A549 (cell line): ENCODE measurements around the gene FRMD4A. TPM values are rescaled to one million over a fixed set of nuclear protein-coding genes. Genes with fewer than 3 reads are reported as not detected.

ENCODE experiments used
- ATAC-seq, 2 experiments: fragments of 200-7000 bp in 1 of 2; fragments of >200 bp in 1 of 2; cut with Nextera tagmentation in 1 of 2; cut with Tn5 transposase in 1 of 2; 3 replicates each; pipeline versions ENCODE4 v1.8.0 to v1.9.1; 2018 to 2020; ENCODE audit warnings: mild to moderate bottlenecking in 1 of 2, moderate library complexity in 1 of 2
- CTCF ChIA-PET: fragments of 300-600 bp; sonication (Branson Sonifier 250); formaldehyde crosslinking; extraction: SDS; loops from one replicate; lab custom pipeline; 2021; ENCODE audit warnings: antibody characterized with exemption, inconsistent platforms; lab: Yijun Ruan, JAX
- POLR2A ChIA-PET: fragments of 350-600 bp; formaldehyde crosslinking; extraction: SDS; loops from one replicate; lab custom pipeline; 2021; ENCODE audit warnings: antibody characterized with exemption, inconsistent platforms; lab: Yijun Ruan, JAX
- DNase-seq, 2 experiments: peaks; one replicate each; pipeline versions ENCODE4 v3.0.0 to v3.0.0-alpha.2; 2011 to 2016; ENCODE audit warnings: low read depth in 1 of 2, low spot score in 1 of 2
- FAIRE-seq: peaks from 2 replicates; lab custom pipeline; 2011; peaks lifted over from hg19 to GRCh38; lab: Jason Lieb, UNC
- H3K27ac ChIP-seq, 2 experiments: fragments of >200 bp; sonication (Bioruptor Twin); formaldehyde crosslinking; 3 replicates each; pipeline ENCODE4 v1.5.1; 2016 to 2017
- H3K4me1 ChIP-seq: fragments of >200 bp; sonication (Bioruptor Twin); formaldehyde crosslinking; 3 replicates; pipeline ENCODE4 v1.6.1; 2016
- H3K4me2 ChIP-seq: fragments of >200 bp; sonication (Bioruptor Twin); formaldehyde crosslinking; 3 replicates; pipeline ENCODE4 v1.6.1; 2016
- H3K4me3 ChIP-seq: fragments of >200 bp; sonication (Bioruptor Twin); formaldehyde crosslinking; 3 replicates; pipeline ENCODE4 v1.5.1; 2016
- H3K9me3 ChIP-seq: fragments of >200 bp; sonication (Bioruptor Twin); formaldehyde crosslinking; 3 replicates; pipeline ENCODE4 v1.6.1; 2016
- CBX2 ChIP-seq: fragments of 200-600 bp; sonication (generic); IDR thresholded peaks from 2 replicates; pipeline ENCODE4 v1.6.1; 2016; ENCODE audit warnings: low read depth, mild to moderate bottlenecking, borderline replicate concordance
- CBX8 ChIP-seq: fragments of 200-600 bp; sonication (generic); IDR thresholded peaks from 2 replicates; pipeline ENCODE4 v1.6.1; 2016
- CHD4 ChIP-seq: fragments of 200-600 bp; sonication (generic); IDR thresholded peaks from 2 replicates; pipeline ENCODE4 v1.6.1; 2016; ENCODE audit warnings: antibody characterized with exemption, mild to moderate bottlenecking, borderline replicate concordance
- CTCF ChIP-seq: fragments of >200 bp; sonication (Bioruptor Twin); formaldehyde crosslinking; IDR thresholded peaks from 3 replicates; pipeline ENCODE4 v1.5.1; 2016
- EHMT2 ChIP-seq: fragments of 200-600 bp; sonication (generic); IDR thresholded peaks from 2 replicates; pipeline ENCODE4 v1.6.1; 2016; ENCODE audit warnings: antibody characterized with exemption, low read depth, mild to moderate bottlenecking, moderate library complexity
- FOXS1 ChIP-seq: fragments of 250-450 bp; sonication (Bioruptor Pico); IDR thresholded peaks from 2 replicates; pipeline ENCODE4 v1.5.0; 2020; ENCODE audit warnings: mild to moderate bottlenecking, moderate library complexity
- HOXA7 ChIP-seq: fragments of 250-450 bp; sonication (Bioruptor Pico); IDR thresholded peaks from 2 replicates; pipeline ENCODE4 v1.5.0; 2020; ENCODE audit warnings: mild to moderate bottlenecking, moderate library complexity
- KDM5A ChIP-seq: fragments of 200-600 bp; sonication (generic); IDR thresholded peaks from 2 replicates; pipeline ENCODE4 v1.6.1; 2016; ENCODE audit warnings: antibody characterized with exemption, mild to moderate bottlenecking
- MAFK ChIP-seq: fragments of 450-650 bp; IDR thresholded peaks from 2 replicates; pipeline ENCODE4 v1.6.1; 2014; ENCODE audit not compliant: partially characterized antibody
- MAZ ChIP-seq: fragments of 150-350 bp; IDR thresholded peaks from 2 replicates; pipeline ENCODE4 v1.6.1; 2014; ENCODE audit warnings: antibody characterized with exemption, low read depth, low read length, borderline replicate concordance
- NFE2L2 ChIP-seq: fragments of 150-350 bp; conservative IDR thresholded peaks from 2 replicates; pipeline ENCODE4 v1.6.1; 2014; ENCODE audit warnings: low read length
- NR3C1 ChIP-seq: fragments of >200 bp; sonication (Bioruptor Twin); formaldehyde crosslinking; IDR thresholded peaks from 3 replicates; pipeline ENCODE4 v1.6.1; 2017
- POLR2A ChIP-seq: IDR thresholded peaks from 2 replicates; pipeline ENCODE4 v1.6.1; 2012; ENCODE audit warnings: mild to moderate bottlenecking, low read length
- POLR2AphosphoS2 ChIP-seq: conservative IDR thresholded peaks from 2 replicates; pipeline ENCODE4 v1.6.1; 2012; ENCODE audit warnings: low read length, improper control_type of control experiment, inconsistent platforms
- REST ChIP-seq: fragments of 200-600 bp; sonication (generic); IDR thresholded peaks from 2 replicates; pipeline ENCODE4 v1.6.1; 2016; ENCODE audit warnings: antibody characterized with exemption, mild to moderate bottlenecking, moderate library complexity
- RFX5 ChIP-seq: fragments of 450-650 bp; IDR thresholded peaks from 2 replicates; pipeline ENCODE4 v1.7.1; 2014; ENCODE audit warnings: antibody characterized with exemption, mild to moderate bottlenecking, moderate library complexity
- ZC3H11A ChIP-seq: fragments of 450-650 bp; IDR thresholded peaks from 2 replicates; pipeline ENCODE4 v1.6.1; 2014; ENCODE audit warnings: antibody characterized with exemption, mild to moderate bottlenecking
- ZFP36 ChIP-seq: fragments of 450-650 bp; IDR thresholded peaks from 2 replicates; pipeline ENCODE4 v1.6.1; 2014; ENCODE audit warnings: borderline replicate concordance; ENCODE audit not compliant: partially characterized antibody
- WGBS: methylation state at CpG from one replicate; pipeline ENCODE4 v1.1.6; 2017; ENCODE audit errors: missing lambda C conversion rate; 5-methylcytosine and 5-hydroxymethylcytosine counted together
- polyA plus RNA-seq, 4 experiments: library from polyadenylated mRNA; depleted of rRNA in 3 of 4; stranded (reverse); fragments of >200 nt; fragmentation: RNase III in 1 of 4; extraction: RNeasy Plus Mini Kit Qiagen cat#74134 plus additional on column Dnase treatment in 1 of 4; gene quantifications; 2 replicates in 3 of 4; 3 replicates in 1 of 4; pipeline ENCODE4 v1.2.3, GENCODE V29; 2011 to 2017
- TF ChIP-seq, protein P1 (sequence below): fragments of >200 bp; sonication (Bioruptor Twin); formaldehyde crosslinking; IDR thresholded peaks from 2 replicates; pipeline ENCODE4 v1.6.1; 2016
- TF ChIP-seq, protein P2 (sequence below): fragments of 250-450 bp; sonication (Bioruptor Pico); IDR thresholded peaks from 2 replicates; pipeline ENCODE4 v1.5.0; 2021; ENCODE audit warnings: mild to moderate bottlenecking, moderate library complexity, borderline replicate concordance
- TF ChIP-seq, protein P3 (sequence below): IDR thresholded peaks from 2 replicates; pipeline ENCODE4 v1.6.1; 2012; ENCODE audit warnings: low read depth, borderline replicate concordance

Gene FRMD4A
- polyA plus RNA-seq, 2 of the 4 experiments (the other 2 are of a cell fraction) = 2.5 to 4.7 TPM

- H3K9me3 ChIP-seq = no peaks in the 10 kb centered on the region
- H3K27ac ChIP-seq = no peak overlapping the region
- TF ChIP-seq KDM5A = no peak
- no peak for TF ChIP-seq MAFK
- TF ChIP-seq REST = no peak
- no peak for TF ChIP-seq FOXS1 (CRISPR knock-in tag)
- TF ChIP-seq POLR2A = no peak
- TF ChIP-seq RFX5 = no peak
- no peak for TF ChIP-seq ZFP36
- TF ChIP-seq CBX2 = no peak
- TF ChIP-seq, protein P1, sequence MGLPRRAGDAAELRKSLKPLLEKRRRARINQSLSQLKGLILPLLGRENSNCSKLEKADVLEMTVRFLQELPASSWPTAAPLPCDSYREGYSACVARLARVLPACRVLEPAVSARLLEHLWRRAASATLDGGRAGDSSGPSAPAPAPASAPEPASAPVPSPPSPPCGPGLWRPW = no peak
- TF ChIP-seq HOXA7 (CRISPR knock-in tag) = no peak
- no peak for TF ChIP-seq POLR2AphosphoS2
- TF ChIP-seq EHMT2 = no peak
- TF ChIP-seq, protein P2, sequence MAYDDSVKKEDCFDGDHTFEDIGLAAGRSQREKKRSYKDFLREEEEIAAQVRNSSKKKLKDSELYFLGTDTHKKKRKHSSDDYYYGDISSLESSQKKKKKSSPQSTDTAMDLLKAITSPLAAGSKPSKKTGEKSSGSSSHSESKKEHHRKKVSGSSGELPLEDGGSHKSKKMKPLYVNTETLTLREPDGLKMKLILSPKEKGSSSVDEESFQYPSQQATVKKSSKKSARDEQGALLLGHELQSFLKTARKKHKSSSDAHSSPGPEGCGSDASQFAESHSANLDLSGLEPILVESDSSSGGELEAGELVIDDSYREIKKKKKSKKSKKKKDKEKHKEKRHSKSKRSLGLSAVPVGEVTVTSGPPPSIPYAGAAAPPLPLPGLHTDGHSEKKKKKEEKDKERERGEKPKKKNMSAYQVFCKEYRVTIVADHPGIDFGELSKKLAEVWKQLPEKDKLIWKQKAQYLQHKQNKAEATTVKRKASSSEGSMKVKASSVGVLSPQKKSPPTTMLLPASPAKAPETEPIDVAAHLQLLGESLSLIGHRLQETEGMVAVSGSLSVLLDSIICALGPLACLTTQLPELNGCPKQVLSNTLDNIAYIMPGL = no peak
- TF ChIP-seq CTCF = no peak
- no peak for TF ChIP-seq CBX8
- TF ChIP-seq, protein P3, sequence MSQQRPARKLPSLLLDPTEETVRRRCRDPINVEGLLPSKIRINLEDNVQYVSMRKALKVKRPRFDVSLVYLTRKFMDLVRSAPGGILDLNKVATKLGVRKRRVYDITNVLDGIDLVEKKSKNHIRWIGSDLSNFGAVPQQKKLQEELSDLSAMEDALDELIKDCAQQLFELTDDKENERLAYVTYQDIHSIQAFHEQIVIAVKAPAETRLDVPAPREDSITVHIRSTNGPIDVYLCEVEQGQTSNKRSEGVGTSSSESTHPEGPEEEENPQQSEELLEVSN = no peak
- no peak for TF ChIP-seq NFE2L2
- no peak for TF ChIP-seq CHD4
- POLR2A ChIA-PET = no interaction called here
- ATAC-seq (no peak), FAIRE-seq (no peak), DNase-seq (no peak)
- 48% methylated on average over 8 of the region's 8 CpGs for WGBS
- no peak overlapping the region for H3K4me3 ChIP-seq
- H3K4me2 ChIP-seq = no peak overlapping the region
- H3K4me1 ChIP-seq = no peaks in the 10 kb centered on the region
- CTCF ChIA-PET = interaction anchor here (0.6 to 1.2 kb wide), 3 partner anchors 14 to 292 kb away, joined by 3 to 5 read pairs (median 4); no protein-coding TSS in a partner anchor
Observed at GRCh38 chr10:13801156-13801906, 529.4 kb downstream of the FRMD4A start.

DNA sequence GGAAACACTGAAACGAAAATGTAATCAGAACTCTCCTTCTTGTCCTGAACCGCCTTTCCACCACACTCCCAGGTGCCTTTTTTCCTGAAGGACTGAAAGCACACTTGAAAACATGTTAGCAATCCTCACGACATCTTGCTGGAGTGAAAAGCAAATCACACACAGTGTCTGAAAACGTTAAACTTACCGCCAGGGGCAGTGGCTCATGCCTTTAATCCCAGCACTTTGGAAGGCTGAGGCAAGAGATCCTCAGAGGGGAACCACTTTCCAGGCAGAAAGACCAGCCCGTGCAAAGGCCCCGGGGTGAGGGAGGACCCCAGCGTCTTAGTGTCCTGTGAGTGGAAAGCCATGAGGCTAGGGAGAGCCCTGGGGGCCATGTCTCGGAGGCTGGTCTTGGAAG lies 533.6 kb downstream of the FRMD4A start:
- no peak for TF ChIP-seq ZC3H11A
- TF ChIP-seq MAZ = no peak
- TF ChIP-seq NR3C1 = no peak
- POLR2A ChIA-PET = no interaction called here
- FAIRE-seq (no peak), DNase-seq (no peak), ATAC-seq (no peak)
- Histone ChIP-seq H3K27ac (no peak overlapping the region), H3K4me1 (no peaks in the 10 kb centered on the region), H3K4me3 (no peak overlapping the region), H3K9me3 (no peaks in the 10 kb centered on the region), H3K4me2 (no peak overlapping the region)
- CTCF ChIA-PET = interaction anchor here (0.8 kb wide), 1 partner anchor 17 kb away, joined by 3 read pairs; no protein-coding TSS in a partner anchor
- 45% methylated on average over 9 of the region's 9 CpGs for WGBS
